Ishikawa (cell line): ENCODE data around the gene PCBD2.

ENCODE experiments used
- CEBPB ChIP-seq: IDR thresholded peaks from 2 replicates; pipeline ENCODE4 v1.6.1; 2012
- CREB1 ChIP-seq: IDR thresholded peaks from 2 replicates; pipeline ENCODE4 v1.6.1; 2012; ENCODE audit warnings: low read depth
- EP300 ChIP-seq: IDR thresholded peaks from 2 replicates; pipeline ENCODE4 v1.6.1; 2012; ENCODE audit warnings: borderline replicate concordance
- FOXM1 ChIP-seq: IDR thresholded peaks from 2 replicates; pipeline ENCODE4 v1.6.1; 2012; ENCODE audit warnings: low read depth, borderline replicate concordance
- RAD21 ChIP-seq: IDR thresholded peaks from 2 replicates; pipeline ENCODE4 v1.6.1; 2012; ENCODE audit warnings: low read depth
- REST ChIP-seq: IDR thresholded peaks from 2 replicates; pipeline ENCODE4 v1.6.1; 2012; ENCODE audit warnings: low read depth, mild to moderate bottlenecking
- TAF1 ChIP-seq: IDR thresholded peaks from 2 replicates; pipeline ENCODE4 v1.6.1; 2012; ENCODE audit warnings: low read depth, mild to moderate bottlenecking
- TCF12 ChIP-seq: IDR thresholded peaks from 2 replicates; pipeline ENCODE4 v1.6.1; 2012; ENCODE audit warnings: low read depth
- YY1 ChIP-seq: IDR thresholded peaks from 2 replicates; pipeline ENCODE4 v1.6.1; 2012; ENCODE audit warnings: low read depth
- TF ChIP-seq, protein P1 (sequence below): IDR thresholded peaks from 2 replicates; pipeline ENCODE4 v1.6.1; 2012

DNA sequence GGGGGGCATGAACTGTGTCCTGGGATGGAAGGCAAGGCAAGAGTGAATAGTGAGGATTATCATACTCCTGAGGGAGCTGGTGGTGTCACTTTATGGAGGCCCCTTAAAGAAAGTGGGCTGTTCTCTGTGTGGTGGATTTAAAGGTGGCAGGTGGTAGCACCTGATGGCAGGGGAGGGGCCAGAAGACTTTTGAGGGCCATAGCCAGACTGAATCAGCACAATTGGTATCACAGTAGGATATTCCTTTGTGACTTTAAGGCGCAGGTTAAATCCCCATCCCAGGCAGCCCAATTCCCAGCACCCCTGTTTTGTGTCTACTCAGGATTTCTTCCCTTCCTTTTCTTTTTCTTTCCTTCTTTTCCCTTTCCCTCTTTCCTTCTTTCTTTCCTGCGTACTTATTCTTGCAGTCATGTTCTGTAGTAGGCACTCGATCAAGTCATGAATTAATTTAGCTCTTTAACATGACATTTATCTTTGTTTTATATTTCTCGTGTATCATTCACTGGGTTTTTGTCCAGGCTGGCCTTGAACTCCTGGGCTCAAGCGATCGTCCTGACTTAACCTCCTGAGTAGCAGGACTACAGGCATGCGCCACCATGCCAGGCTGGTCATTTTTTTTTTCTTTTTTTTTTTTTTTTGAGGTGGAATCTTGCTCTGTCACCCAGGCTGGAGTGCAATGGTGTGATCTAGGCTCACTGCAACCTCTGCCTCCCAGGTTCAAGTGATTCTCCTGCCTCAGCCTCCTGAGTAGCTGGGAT, 11.0 kb upstream of the PCBD2 start:
- TF ChIP-seq TCF12 = no peak
- TF ChIP-seq, protein P1, sequence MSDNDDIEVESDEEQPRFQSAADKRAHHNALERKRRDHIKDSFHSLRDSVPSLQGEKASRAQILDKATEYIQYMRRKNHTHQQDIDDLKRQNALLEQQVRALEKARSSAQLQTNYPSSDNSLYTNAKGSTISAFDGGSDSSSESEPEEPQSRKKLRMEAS = no peak
- no peak for TF ChIP-seq FOXM1
- TF ChIP-seq EP300 = no peak
- TF ChIP-seq REST = no peak
- no peak for TF ChIP-seq CEBPB
- no peak for TF ChIP-seq RAD21
- no peak for TF ChIP-seq CREB1
- no peak for TF ChIP-seq YY1
- TF ChIP-seq TAF1 = no peak
